BLaER1 (cell line): ENCODE data around the gene MAPK6.
"Not testable (repeated sequence)": the region's sequence is repeated elsewhere in the genome, so short reads cannot be mapped to it uniquely, and the experiment has no call there.

Source experiments
- H3K27ac ChIP-seq: shearing (Covaris generic); formaldehyde crosslinking; 2 replicates; pipeline ENCODE4 v1.8.1; 2022
- H3K27me3 ChIP-seq: shearing (Covaris generic); formaldehyde crosslinking; 2 replicates; pipeline ENCODE4 v1.8.1; 2022
- H3K36me3 ChIP-seq: shearing (Covaris generic); formaldehyde crosslinking; 2 replicates; pipeline ENCODE4 v1.8.1; 2022
- H3K4me1 ChIP-seq: shearing (Covaris generic); formaldehyde crosslinking; 2 replicates; pipeline ENCODE4 v1.8.1; 2022
- H3K4me2 ChIP-seq: shearing (Covaris generic); formaldehyde crosslinking; 2 replicates; pipeline ENCODE4 v1.8.1; 2022
- H3K4me3 ChIP-seq: shearing (Covaris generic); formaldehyde crosslinking; 2 replicates; pipeline ENCODE4 v1.8.1; 2022
- H3K9ac ChIP-seq: shearing (Covaris generic); formaldehyde crosslinking; 2 replicates; pipeline ENCODE4 v1.8.1; 2022
- H3K9me3 ChIP-seq: shearing (Covaris generic); formaldehyde crosslinking; 2 replicates; pipeline ENCODE4 v1.8.1; 2022
- H4K20me1 ChIP-seq: shearing (Covaris generic); formaldehyde crosslinking; 2 replicates; pipeline ENCODE4 v1.8.1; 2022
- Cebpa-rat ChIP-seq: shearing (Covaris generic); IDR thresholded peaks from 2 replicates; pipeline ENCODE4 v1.8.1; 2022

The MAPK6 gene

DNA sequence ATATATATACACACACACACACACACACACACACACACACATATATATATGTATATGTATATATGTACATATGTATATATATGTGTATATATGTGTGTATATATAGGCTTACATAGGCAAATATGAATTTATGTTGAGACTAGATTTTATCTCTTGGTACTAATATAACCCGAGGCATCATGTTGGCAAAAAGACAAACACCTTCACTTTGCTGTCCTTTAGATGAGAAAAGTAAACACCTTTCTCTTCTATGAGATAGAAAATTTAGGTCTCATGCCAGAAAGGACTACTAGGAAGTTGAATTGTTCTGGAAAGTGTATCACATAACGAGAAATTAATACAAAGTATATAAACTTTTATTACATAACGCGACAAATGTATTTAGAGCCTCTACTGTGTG, 27.9 kb upstream of the MAPK6 start:
- Histone ChIP-seq H3K27me3 (no peaks in the 10 kb centered on the region), H3K9me3 (no peaks in the 10 kb centered on the region), H3K36me3 (no peaks in the 10 kb centered on the region), H3K4me1 (no peaks in the 10 kb centered on the region), H3K4me2 (no peak overlapping the region), H3K27ac (no peak overlapping the region), H3K4me3 (no peak overlapping the region), H3K9ac (no peak overlapping the region), H4K20me1 (no peaks in the 10 kb centered on the region)
- no peak for TF ChIP-seq Cebpa-rat

DNA sequence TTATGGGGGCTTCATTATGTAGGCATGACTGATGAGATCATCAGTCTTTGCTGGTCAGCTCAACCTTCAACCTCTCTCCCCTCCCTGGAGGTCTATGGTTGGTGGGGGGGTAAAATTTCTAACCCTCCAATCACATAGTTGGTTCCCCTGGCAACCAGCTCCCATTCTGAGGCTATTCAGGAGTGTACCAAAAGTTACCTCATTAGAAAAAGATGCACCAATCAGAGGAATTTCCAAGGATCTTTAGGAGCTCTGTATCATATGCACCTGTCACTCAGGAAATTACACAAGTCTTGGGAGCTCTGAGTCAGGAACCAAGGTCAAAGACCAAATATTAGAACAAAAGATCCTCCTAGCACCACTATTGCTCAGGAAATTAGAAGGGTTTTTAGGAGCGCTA, 26.1 kb upstream of the MAPK6 start:
- no peaks in the 10 kb centered on the region for H3K27me3 ChIP-seq
- TF ChIP-seq Cebpa-rat, result no peak
- H3K9me3 ChIP-seq, result no peaks in the 10 kb centered on the region
- H3K9ac ChIP-seq, result no peak overlapping the region
- no peak overlapping the region for H3K4me2 ChIP-seq
- H3K27ac ChIP-seq, result no peak overlapping the region
- no peaks in the 10 kb centered on the region for H3K36me3 ChIP-seq
- H3K4me1 ChIP-seq, result no peaks in the 10 kb centered on the region
- no peaks in the 10 kb centered on the region for H4K20me1 ChIP-seq
- no peak overlapping the region for H3K4me3 ChIP-seq

DNA sequence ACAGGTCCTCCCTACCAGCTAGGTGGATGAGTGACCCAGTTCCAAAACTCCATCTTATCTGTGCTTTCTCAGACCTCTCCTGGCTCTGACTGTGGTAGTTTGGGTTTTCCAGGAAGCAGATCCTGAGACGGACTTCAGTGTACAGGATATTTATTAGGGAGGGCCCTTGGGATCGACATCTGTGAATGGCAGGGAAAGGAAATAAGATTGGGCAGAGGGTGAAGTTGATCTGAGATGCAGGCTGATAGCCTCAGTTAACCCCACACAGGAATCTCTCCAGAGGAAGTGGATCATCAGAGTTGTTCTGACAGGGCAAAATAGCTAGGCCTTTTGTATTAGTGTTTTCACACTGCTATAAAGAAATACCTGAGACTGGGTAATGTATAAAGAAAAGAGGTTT, 16.7 kb upstream of the MAPK6 start:
- Histone ChIP-seq H3K4me1 (peaks cover 12% of the 10 kb centered on the region), H3K9ac (no peak overlapping the region), H3K4me3 (no peak overlapping the region)

GRCh38 chr15:52003089-52003488, 15.9 kb upstream of the MAPK6 start:
- H3K4me3 ChIP-seq, H4K20me1 ChIP-seq, H3K9me3 ChIP-seq, H3K36me3 ChIP-seq, H3K27ac ChIP-seq, H3K4me2 ChIP-seq, H3K9ac ChIP-seq, H3K27me3 ChIP-seq: not testable (repeated sequence)
- H3K4me1 ChIP-seq, result peaks cover 13% of the 10 kb centered on the region

More for the DNA sequence above, 16.7 kb upstream of the MAPK6 start:
- H3K36me3 ChIP-seq, result no peaks in the 10 kb centered on the region
- H3K4me2 ChIP-seq, result no peak overlapping the region
- no peak overlapping the region for H3K27ac ChIP-seq
- H4K20me1 ChIP-seq, result no peaks in the 10 kb centered on the region
- H3K9me3 ChIP-seq, result 0 out of 2 replicates have a peak, but pooled peaks cover 8% of the 10 kb centered on the region
- no peaks in the 10 kb centered on the region for H3K27me3 ChIP-seq
- TF ChIP-seq Cebpa-rat, result no peak

DNA sequence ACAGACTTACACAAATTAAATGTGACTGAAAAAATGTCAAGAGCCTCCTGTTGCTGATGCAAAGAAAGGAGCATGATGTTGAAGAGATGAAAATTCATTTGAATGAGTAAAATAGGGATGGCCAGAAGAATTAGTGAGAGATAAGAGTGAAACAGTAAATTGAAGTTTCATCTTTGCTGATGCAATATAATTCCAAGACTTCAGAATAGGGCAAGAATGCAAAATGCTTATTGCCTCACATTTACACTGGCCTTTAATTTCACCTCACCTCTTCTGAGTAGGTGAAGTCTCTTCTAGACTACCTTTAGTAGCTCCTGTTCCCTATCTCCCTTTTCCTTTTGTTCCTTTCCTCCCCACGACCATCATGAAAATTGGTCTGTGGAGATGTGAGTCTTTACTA, 15.3 kb upstream of the MAPK6 start:
- H3K4me1 ChIP-seq, result peaks cover 13% of the 10 kb centered on the region

GRCh38 chr15:52004806-52005205, 14.2 kb upstream of the MAPK6 start:
- 0 out of 2 replicates have a peak, but pooled peaks cover 8% of the 10 kb centered on the region for H3K9me3 ChIP-seq
- TF ChIP-seq Cebpa-rat, result no peak
- H3K9ac ChIP-seq, result no peak overlapping the region
- no peak overlapping the region for H3K4me2 ChIP-seq
- H4K20me1 ChIP-seq, result no peaks in the 10 kb centered on the region
- H3K36me3 ChIP-seq, result no peaks in the 10 kb centered on the region
- no peaks in the 10 kb centered on the region for H3K27me3 ChIP-seq
- no peak overlapping the region for H3K4me3 ChIP-seq
- peaks cover 20% of the 10 kb centered on the region for H3K4me1 ChIP-seq
- H3K27ac ChIP-seq, result no peak overlapping the region

More for the DNA sequence above, 15.3 kb upstream of the MAPK6 start:
- no peak overlapping the region for H3K27ac ChIP-seq
- no peaks in the 10 kb centered on the region for H4K20me1 ChIP-seq
- 0 out of 2 replicates have a peak, but pooled peaks cover 8% of the 10 kb centered on the region for H3K9me3 ChIP-seq
- no peaks in the 10 kb centered on the region for H3K27me3 ChIP-seq
- H3K9ac ChIP-seq, result no peak overlapping the region
- H3K4me3 ChIP-seq, result no peak overlapping the region
- no peak for TF ChIP-seq Cebpa-rat
- H3K4me2 ChIP-seq, result no peak overlapping the region
- H3K36me3 ChIP-seq, result no peaks in the 10 kb centered on the region

- no peak overlapping the region for H3K27ac ChIP-seq
- H3K9me3 ChIP-seq, result 0 out of 2 replicates have a peak, but pooled peaks cover 8% of the 10 kb centered on the region
- H3K36me3 ChIP-seq, result no peaks in the 10 kb centered on the region
- no peaks in the 10 kb centered on the region for H4K20me1 ChIP-seq
- H3K4me2 ChIP-seq, result peak overlapping the region; percentile 46
- peaks cover 20% of the 10 kb centered on the region for H3K4me1 ChIP-seq
- no peak overlapping the region for H3K9ac ChIP-seq
- H3K27me3 ChIP-seq, result no peaks in the 10 kb centered on the region
- H3K4me3 ChIP-seq, result no peak overlapping the region
- TF ChIP-seq Cebpa-rat, result no peak
Measured at GRCh38 chr15:52005748-52006701, 13.0 kb upstream of the MAPK6 start.

DNA sequence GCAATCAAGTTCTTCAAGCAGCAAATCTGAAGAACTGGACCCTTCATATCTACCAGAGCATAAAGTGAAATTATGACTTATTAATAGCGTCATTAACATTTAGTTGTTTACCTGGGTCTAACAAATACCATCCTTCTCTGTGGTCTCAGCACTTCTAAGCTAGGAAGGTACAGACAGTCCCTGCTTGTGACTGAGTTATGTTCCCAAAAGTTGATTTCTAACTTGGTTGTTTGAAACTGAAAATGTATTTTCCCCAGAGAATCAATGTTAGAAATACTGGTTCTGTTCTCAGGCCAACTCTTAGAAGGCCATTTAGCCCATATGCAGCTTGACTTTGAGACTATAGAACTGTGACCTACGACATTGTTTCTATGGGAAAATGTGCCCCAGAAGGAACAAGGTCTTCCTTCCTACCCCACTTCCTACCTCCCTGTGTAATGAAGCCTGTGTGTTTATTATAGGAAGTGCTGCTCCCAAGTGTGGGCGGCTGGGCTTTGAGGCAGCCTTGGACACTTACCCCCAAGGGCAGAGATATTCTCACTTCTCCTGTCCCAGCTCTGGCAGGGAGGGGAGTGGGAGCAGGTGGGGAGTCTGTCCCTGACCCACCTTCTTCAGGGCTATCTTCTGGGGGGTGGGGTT, 12.2 kb upstream of the MAPK6 start:
- Histone ChIP-seq H3K9me3 (0 out of 2 replicates have a peak, but pooled peaks cover 8% of the 10 kb centered on the region), H3K36me3 (no peaks in the 10 kb centered on the region), H3K9ac (peak overlapping the region; percentile 26; the same call in 1 of the 2 replicates), H4K20me1 (no peaks in the 10 kb centered on the region), H3K27me3 (no peaks in the 10 kb centered on the region), H3K27ac (no peak overlapping the region), H3K4me1 (peaks cover 20% of the 10 kb centered on the region), H3K4me3 (no peak overlapping the region), H3K4me2 (peak overlapping the region; percentile 46)
- no peak for TF ChIP-seq Cebpa-rat

DNA sequence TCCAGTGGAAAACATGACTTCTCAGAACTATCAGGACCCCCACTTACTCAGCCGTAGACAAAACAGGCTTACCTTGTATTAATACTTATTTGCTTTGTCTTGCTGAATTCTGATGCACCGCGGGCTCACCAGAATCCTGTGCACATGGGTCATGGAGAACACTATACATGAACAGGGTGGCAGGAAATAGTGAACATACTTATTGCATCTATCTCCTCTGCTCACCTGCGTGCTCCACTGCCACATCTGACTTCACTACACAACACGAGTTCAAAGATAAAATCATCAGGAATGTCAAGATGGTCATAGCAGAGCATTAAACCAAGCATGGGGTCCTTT, 10.7 kb upstream of the MAPK6 start:
- Histone ChIP-seq H3K4me1 (peaks cover 20% of the 10 kb centered on the region), H3K4me2 (no peak overlapping the region), H3K36me3 (no peaks in the 10 kb centered on the region), H3K27me3 (no peaks in the 10 kb centered on the region), H3K4me3 (no peak overlapping the region), H4K20me1 (no peaks in the 10 kb centered on the region), H3K9ac (no peak overlapping the region), H3K27ac (no peak overlapping the region), H3K9me3 (no peaks in the 10 kb centered on the region)
- no peak for TF ChIP-seq Cebpa-rat
